Fibroblast of gingiva (primary cell): Measurements from ENCODE around the gene MZB1.
"Not testable (repeated sequence)": the region's sequence is repeated elsewhere in the genome, so short reads cannot be mapped to it uniquely, and the experiment has no call there.

ENCODE experiments used
- DNase-seq: peaks from one replicate; pipeline ENCODE4 v3.0.0-alpha.2; 2011; ENCODE audit warnings: low read depth

The MZB1 gene

GRCh38 chr5:139391570-139392323 lies 2.0 kb upstream of the MZB1 start:
- no peak for DNase-seq

DNA sequence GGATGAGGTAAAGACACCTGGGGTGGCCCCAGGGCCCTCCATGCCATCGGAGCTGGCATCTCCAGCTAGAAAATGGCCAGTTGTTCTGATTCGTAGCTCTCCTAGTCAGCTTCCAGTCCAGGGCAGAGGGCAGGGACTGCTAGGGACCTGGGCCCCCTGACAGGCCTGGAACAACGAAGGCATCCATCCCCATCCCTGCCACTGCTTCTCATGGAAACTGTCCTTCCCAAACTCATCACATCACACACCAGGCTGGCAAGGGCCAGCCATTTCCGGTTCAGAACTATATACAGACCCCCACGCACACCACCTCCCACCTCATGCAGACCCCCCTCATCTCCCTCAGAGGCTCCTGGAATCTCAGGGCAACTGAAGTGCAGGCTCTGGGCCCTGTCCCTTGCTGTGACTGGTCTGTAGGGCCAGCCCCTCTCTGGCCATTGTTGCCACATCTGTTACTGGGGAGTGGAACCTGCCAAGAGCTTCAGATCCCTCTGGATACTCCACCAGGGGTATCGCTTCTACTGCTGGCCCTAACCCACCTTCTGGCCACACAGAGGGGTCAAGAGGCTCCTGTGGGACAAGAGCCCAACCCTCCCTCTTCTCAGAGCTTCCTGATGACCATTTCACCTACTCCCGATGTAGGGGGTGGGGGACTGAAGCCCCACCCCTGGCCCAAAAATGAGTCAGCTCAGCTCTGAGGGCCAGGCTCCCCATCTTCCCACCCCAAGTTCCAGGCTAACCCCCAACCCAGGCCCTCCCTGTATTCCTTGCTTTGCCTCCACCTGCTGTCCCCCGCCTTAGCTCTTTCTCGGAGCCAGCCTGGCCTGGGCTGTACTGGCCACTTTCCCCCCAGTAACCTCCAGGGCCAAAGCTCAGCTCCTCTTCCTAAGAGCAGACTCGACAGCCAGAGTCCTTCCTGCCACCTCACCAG lies 1.2 kb upstream of the MZB1 start:
- DNase-seq: no peak

GRCh38 chr5:139388198-139388821 lies 1.4 kb downstream of the MZB1 start:
- peak; percentile 54 for DNase-seq

DNA sequence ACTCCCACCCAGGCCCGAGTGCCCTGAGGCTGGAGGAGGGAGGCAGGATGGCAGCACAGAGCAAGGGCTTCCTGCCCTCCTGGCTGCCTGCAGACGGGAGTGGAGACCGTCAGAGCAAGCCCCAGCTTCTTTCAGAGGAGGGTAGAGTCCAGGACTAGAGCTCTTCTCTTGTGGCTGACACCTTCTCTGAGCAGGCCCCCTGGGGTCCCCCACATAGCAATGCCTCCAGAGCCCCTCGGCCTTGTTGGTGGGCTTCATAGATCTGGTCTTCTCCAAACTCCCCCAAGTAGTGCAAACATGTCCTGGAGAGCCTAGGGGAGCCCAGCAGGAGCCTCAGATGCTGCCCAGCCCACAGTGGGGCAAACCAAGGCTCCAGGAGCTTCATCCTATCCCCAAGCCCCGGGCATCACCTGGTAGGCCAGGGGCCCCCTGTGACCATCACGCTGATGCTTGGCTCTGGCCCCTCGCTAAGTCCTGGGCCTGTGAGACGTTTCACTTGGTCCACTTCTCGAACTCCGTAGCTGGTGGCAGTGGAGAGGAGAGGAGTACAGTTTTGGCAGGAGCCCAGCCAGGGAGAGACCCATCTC lies 2.0 kb downstream of the MZB1 start:
- DNase-seq: no peak

DNA sequence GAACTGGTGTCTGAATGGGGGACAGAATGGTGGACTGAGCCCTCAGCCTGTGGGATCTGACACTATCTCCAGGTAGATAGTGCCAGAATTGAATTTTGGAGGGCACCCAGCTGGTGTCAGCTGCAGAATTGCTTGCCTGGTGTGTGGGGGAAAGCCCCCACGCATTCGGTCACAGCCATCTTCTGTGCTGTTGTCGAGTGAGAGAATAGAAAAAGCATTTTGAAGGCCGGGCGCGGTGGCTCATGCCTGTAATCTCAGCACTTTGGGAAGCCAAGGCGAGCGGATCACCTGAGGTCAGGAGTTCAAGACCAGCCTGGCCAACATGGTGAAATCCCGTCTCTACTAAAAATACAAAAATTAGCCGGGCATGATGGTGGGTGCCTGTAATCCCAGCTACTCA lies 2.8 kb downstream of the MZB1 start:
- DNase-seq: not testable (repeated sequence)

DNA sequence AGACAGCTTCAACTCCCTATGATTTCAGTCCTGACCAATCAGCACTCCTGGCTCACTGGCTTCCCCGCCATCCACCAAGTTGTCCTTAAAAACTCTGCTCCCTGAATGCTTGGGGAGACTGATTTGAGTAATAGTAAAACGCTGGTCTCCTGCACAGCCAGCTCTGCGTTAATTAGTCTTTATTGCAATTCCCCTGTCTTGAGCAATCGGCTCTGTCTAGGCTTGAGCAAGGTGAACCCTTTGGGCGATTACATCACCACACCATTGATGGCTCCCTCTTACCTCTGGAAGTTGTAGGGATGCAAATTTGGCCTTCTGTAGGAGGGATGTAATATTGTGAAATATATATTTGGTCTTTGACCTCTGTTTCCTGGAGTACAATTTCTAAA lies 3.7 kb downstream of the MZB1 start:
- DNase-seq: no peak

DNA sequence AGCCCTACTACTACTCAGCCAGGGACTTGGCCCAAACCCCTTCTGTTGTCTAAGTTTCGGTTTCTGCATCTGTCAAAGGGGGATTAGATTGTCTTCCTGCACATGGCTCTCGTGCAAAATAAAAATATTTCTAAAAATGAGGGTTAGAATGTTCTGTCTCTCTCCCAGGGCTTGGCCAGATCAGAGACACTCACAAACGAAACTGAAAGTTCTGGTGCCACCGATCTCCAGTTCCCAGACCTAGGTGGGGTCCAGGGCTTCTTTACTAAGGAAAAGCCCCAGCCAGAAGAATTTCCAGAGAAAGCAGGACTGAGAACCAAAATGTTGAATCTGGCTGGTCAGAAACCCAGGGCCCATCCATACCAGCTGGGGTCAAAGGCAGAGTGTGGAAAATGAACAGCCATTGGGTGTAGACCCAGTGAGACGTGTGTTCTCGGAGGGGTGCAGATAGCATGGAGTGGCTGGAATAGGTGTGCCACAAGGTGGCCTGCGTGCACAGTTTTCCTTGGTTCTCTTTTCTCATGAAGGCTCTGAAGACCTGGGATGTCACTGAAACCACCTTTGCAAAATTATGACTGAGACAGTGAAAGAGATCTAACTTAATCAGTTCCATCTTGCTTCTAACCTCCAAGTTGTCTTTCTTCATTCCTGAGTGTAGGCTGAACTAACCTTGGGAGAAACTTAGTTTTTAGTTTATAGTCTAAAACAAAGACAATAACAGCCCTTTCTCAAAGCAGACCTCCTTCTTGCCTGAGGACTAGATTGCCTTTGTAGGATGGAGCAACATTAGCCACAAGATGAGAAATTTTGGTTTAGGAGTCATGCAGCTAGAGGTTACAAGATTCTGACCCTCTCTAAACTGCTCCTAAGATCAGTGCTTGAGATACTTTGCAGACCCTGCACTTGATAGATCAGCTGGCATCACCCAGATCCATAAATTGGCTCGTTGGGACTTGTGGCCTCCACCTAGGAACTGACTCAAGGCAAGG lies 4.4 kb downstream of the MZB1 start:
- DNase-seq: no peak

GRCh38 chr5:139384591-139385051 lies 5.1 kb downstream of the MZB1 start:
- no peak for DNase-seq

DNA sequence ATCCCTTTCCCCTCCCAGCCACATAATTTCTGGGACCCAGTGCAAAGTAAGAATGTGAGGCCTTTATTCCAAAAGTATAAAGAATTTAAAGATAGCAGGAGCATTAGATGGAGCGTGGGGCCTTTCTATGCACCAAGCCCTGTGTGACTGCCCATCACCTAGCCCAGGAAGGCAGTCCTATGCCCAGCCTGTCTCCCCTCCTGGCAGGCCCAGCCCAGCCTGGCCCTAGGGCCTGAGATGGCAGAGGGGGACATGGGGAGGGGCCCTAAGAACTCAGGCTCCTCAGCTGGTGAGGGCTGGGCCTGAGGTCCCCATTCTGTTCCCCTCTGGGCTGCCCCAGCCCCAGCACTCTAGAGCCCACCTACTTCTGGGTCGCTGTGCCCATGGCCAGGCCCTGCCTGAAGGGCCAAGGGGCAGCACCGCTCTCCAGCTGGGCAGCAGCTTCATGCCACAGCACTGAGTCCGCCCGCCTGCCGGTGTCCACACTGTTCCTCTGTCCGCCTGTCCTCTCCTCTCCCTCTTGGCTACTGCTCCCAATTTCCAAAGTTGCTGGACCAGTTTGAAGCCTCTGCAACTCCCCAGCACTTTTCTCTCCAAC lies 5.6 kb downstream of the MZB1 start:
- DNase-seq: no peak

DNA sequence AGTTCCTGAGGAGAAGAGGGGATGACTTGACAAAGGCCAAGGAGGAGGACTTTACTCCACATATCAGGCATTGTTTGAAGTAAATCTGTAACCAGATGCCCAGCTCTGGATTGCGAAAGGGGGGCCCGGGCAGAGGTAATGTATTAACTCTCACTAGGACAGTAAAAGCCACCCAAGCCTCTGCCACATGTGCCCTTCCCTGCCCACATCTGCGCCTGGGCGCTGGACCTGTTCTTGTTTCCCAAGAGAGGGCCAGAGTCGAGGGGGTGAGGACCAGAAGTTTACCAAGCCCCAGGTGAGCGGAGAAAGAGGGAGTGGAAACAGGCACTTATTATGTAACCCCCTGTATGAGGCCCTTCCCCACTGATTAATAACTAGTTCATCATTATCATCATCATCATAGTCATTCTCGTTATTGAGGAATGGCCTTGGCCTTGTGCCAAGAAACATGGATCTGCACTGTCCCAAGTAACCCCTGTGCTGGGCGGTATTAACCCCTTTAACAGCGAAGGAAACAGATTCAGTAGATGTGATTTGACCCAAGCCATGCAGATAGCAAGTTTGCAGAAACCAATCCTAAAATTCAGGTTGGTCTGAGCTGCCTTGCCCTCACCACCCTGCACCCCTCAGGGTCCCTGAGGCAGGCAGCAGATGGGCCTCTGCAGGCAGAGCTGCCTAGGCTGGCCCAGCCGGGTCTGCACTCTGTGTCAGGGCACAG lies 6.3 kb downstream of the MZB1 start, which contains the start of gene SLC23A1:
Gene SLC23A1 (minus strand): TSS at position 23 of the 718 bp plus-strand sequence. CDS start 44 bp downstream, outside the sequence.
- peak; percentile 58 for DNase-seq

DNA sequence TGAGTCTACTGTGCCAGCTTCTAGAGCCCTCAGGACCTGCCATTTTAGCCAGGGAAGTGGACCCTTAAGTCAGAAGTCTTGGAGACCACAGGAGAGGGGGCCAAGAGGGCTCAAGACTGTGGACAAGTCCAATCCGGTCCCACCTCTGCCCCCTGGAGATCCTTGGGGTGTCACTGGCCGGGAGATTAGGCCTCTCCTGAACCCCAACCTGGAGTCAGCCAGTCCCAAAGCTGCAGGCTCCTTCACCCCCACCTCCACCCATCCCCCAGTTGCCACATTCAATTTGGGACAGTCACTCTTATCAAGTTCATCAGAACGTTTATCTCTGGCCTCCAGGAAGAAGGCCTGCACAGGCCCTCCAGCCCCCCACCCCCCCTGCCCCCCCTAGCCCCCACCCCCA lies 6.9 kb downstream of the MZB1 start:
- no peak for DNase-seq

DNA sequence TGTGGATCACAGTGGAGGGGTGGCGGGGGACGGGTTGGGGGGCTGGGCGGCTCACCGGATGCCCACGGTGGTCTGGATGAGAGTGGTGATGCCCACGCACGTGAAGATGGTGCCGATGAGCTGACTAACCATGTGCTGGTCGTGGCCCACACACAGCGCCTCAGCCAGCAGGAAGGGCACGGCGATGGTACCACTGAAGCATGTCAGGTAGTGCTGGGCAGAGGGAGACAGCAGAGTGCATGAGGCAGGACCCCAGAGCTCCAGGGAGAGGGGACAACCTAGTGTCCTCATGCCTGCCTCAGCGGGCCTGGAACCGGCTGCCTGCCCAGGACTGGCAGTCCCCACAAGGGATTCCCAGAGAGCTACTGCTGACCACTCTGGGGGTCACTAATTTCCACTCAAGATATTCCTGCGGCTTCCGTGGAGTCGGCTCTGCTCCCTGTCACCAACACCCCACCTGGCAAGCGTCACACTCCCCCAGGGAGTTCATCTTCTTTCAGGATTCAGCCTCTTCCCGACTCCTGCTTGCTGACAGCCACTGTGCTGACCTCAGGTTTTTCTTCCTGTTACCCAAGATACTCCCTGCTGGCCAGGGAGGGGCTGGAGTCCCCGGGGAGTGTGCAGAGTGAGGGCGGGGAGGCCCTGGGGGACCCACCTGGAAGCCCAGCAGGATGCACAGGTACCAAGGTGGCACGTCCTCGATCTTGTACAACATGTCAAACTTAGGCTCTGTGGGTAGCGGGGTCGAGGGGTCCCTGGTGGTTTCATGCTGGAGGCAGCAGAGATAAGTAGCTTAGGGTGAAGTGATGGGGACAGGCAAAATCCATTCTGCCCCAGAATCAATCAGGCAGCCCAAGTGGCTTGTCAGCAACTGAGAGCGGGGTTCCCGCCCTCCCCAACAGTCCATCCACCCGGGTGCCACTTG lies 7.6 kb downstream of the MZB1 start:
- DNase-seq: no peak

DNA sequence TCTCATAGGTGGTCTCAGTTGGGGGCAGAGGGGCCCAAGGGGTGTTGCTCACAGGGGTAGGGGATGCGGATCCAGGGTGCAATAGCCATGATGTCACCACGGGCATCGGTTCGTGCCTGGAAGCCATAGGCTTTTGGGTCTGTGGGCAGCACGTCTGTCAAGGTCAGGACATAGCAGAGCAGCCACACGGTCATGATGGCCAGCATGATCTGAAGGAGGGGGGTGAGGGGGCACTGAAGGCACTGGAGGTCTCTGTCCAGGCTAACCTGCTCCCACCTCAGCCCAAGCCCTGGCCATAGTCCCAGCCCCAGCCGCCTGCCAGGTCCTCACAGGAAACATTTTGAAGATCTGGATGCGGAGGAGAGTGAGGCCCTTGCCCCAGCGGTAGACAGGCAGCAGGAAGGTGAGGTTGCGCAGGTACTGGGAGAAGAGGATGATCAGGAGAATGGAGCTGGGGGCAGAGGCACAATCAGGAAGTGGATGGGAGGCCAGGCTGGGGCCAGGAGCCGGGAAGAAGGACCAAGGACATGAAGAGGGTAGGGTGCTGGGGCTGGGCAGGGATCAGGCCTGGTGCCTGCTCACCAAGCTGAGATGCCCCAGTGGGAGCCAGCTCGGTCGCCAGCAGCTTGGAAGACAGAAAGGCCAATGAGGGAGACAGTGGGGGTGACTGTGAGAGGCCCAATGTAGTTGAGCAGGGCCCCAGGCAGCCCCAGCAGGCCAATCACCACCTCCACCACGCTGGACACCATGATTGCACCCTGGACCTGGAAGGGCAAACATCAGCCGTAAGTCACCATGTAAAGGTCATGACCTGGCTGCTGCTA lies 9.9 kb downstream of the MZB1 start:
- DNase-seq: no peak

GRCh38 chr5:139378941-139379361 lies 10.8 kb downstream of the MZB1 start:
- DNase-seq: no peak

DNA sequence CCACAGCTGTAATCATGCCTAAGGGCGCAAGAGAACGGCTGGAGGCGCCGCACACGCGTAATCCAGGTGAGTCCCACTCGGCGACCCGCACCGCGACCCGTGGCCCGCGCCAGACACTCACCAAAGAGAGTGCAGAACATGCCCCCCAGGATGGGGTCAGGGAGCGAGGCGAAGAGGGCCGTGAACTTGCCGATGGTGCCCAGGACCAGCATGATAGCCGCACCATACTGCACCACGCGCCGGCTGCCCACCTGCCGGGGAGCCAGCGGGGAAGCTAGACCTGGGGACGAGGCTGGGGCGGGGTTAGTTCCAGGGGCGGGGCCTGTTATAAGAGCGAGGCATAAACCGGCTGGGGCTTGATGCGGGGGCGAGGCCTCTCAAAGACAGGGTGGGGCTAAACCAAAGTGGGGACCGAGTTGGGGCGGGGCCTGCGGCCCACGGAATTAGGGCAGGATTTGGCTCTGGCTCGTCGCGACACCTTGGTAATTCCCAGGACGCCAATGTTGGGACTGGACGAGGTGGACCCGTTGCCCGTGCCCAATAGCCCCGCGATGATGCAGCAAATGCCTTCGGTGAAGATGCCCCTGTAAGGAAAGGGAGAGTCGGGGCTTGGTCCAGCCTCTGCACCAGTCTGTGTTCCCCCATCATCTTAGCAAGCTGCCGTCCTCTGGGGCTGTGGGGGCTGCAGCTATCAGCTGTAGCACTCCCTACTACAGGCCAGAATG lies 11.4 kb downstream of the MZB1 start:
- no peak for DNase-seq

GRCh38 chr5:139377226-139377625 lies 12.5 kb downstream of the MZB1 start:
- DNase-seq: no peak

DNA sequence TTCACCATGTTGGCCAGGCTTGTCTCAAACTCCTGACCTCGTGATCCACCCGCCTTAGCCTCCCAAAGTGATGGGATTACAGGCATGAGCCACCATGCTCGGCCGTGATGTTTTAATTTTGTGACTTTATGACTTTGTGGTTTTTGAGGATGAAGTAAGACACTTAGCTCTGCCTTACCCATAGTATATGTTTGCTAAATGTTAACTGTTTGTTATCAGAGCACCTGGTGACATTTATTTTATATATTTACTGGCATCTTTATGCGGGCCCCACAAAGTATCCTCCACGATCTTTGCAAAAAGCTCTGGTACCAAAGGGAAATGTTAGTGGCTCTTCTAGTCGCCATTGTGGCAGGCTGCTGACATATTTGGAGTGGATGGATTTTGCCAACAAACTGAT lies 13.3 kb downstream of the MZB1 start:
- no peak for DNase-seq
